NB4 (cell line): Measurements from ENCODE around the gene PRPF8.
A peak's percentile ranks its signal among the peaks of the same experiment; 100 is the strongest.

Experiments
- DNase-seq: peaks from one replicate; pipeline ENCODE4 v3.0.0; 2010; ENCODE audit warnings: low read depth
- H3K4me3 ChIP-seq: one replicate; pipeline ENCODE4 v1.5.1; 2011; ENCODE audit warnings: mild to moderate bottlenecking, low read depth, low read length, moderate library complexity
- CTCF ChIP-seq: IDR thresholded peaks from one replicate; pipeline ENCODE4 v1.5.1; 2012; ENCODE audit warnings: low read depth, low read length
- MAX ChIP-seq: IDR thresholded peaks from 2 replicates; pipeline ENCODE4 v1.6.1; 2011; ENCODE audit warnings: low read depth, low read length
- MYC ChIP-seq: IDR thresholded peaks from 2 replicates; pipeline ENCODE4 v1.6.1; 2011; ENCODE audit warnings: low read depth, low read length
- POLR2A ChIP-seq: IDR thresholded peaks from 2 replicates; pipeline ENCODE4 v1.6.1; 2011; ENCODE audit warnings: mild to moderate bottlenecking; ENCODE audit not compliant: insufficient read length; ENCODE audit errors: extremely low read depth

PRPF8 gene

GRCh38 chr17:1718362-1719165 is 33.9 kb upstream of the PRPF8 start:
- H3K4me3 ChIP-seq = no peak overlapping the region
- no peak for DNase-seq
- TF ChIP-seq MAX = no peak
- TF ChIP-seq CTCF = no peak
- TF ChIP-seq POLR2A = no peak
- TF ChIP-seq MYC = no peak

GRCh38 chr17:1716912-1717695 is 32.4 kb upstream of the PRPF8 start:
- DNase-seq = peak; percentile 95
- TF ChIP-seq MAX = peak; percentile 33; the same call in 1 of the 2 replicates
- no peak for TF ChIP-seq POLR2A
- peak; percentile 51 for TF ChIP-seq MYC
- peak overlapping the region; percentile 72 for H3K4me3 ChIP-seq

DNA sequence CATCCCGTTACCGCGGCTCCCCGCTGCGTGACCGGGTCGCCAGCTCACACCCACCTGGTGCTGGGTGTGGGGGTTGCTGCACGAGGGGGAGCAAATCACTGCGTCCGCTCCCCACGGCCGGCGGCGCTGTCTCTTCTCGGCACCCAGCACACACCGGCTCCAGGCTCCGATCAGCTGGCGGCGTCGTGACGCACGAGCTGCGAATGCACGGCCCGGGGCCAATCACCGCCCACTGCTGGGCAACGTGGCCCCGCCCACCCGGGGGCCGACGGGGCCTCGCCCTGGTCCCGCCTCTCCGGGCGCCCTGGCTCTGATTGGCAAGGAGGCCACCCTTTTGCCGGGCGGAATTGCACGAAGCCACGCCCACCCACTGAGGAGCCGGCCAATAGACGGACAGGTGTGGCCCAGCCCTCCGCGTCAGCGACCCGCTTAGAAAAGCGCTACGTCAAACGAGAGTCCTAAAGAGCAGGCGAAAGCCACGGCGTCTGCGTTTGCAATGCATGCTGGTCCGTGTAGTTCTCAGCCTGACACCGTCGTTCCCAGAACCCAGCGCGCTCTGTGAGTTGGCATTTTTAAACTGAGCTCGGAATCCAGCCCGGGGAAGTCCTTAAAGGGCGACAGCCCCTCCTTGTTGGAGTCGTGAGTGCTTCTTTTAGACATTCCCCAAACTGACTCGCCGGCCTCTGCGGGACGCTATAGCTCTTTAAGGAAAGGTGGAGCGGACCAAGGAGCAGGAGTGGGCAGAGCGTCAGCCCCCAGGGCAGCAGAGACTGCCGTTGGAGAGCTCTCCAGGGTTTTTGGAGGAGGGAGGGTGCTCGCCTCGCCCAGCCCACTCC is 31.6 kb upstream of the PRPF8 start:
- peak; percentile 98 for DNase-seq
- no peak for TF ChIP-seq MYC
- TF ChIP-seq MAX = no peak; the same call in 1 of the 2 replicates
- no peak for TF ChIP-seq CTCF
- no peak for TF ChIP-seq POLR2A
- peak overlapping the region; percentile 72 for H3K4me3 ChIP-seq

DNA sequence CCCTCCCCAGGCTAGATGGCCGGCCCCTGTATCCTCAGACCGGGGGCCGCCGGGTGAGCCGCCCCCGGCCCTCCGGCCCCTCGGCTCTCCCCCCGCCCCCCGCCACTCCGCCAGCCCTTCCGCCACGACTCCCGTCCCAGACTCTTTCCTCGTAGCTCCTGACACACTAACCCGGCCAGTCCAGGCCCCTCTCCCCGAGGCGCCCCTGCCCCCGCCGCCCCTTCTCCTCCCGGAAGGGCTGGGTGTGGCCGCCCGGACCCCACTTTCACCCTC is 31.1 kb upstream of the PRPF8 start:
- peak overlapping the region; percentile 44 for H3K4me3 ChIP-seq
- no peak for DNase-seq
- no peak for TF ChIP-seq MAX
- TF ChIP-seq POLR2A = no peak
- TF ChIP-seq CTCF = no peak
- no peak for TF ChIP-seq MYC

GRCh38 chr17:1714980-1715802 is 30.5 kb upstream of the PRPF8 start:
- TF ChIP-seq CTCF = no peak
- no peak for TF ChIP-seq POLR2A
- no peak for TF ChIP-seq MYC
- no peak for TF ChIP-seq MAX
- peak; percentile 52 for DNase-seq
- no peak overlapping the region for H3K4me3 ChIP-seq
